Panc1 (cell line): Measurements from ENCODE around the gene SPATA22.

Experiments used
- POLR2AphosphoS5 ChIP-seq: IDR thresholded peaks from 2 replicates; pipeline ENCODE4 v1.6.1; 2012; ENCODE audit warnings: mild to moderate bottlenecking, low read depth, low read length, moderate library complexity
- SIN3A ChIP-seq: IDR thresholded peaks from 2 replicates; pipeline ENCODE4 v1.6.1; 2012; ENCODE audit warnings: low read depth, mild to moderate bottlenecking, low read length, moderate library complexity, borderline replicate concordance; ENCODE audit not compliant: insufficient read depth
- TCF7L2 ChIP-seq: IDR thresholded peaks from 2 replicates; pipeline ENCODE4 v1.6.1; 2011; ENCODE audit warnings: mild to moderate bottlenecking, low read depth, low read length, inconsistent platforms
- TF ChIP-seq, protein P1 (sequence below): fragments of 450-650 bp; IDR thresholded peaks from 2 replicates; pipeline ENCODE4 v1.5.1; 2017; ENCODE audit warnings: mild to moderate bottlenecking
- TF ChIP-seq, protein P2 (sequence below), 2 experiments: IDR thresholded peaks; 2 replicates each; pipeline ENCODE4 v1.6.1; 2011 to 2012; ENCODE audit warnings: low read depth in 2 of 2, control low read depth in 1 of 2, low read length in 1 of 2, mild to moderate bottlenecking in 1 of 2, moderate library complexity in 1 of 2; ENCODE audit not compliant: insufficient read depth in 1 of 2

DNA sequence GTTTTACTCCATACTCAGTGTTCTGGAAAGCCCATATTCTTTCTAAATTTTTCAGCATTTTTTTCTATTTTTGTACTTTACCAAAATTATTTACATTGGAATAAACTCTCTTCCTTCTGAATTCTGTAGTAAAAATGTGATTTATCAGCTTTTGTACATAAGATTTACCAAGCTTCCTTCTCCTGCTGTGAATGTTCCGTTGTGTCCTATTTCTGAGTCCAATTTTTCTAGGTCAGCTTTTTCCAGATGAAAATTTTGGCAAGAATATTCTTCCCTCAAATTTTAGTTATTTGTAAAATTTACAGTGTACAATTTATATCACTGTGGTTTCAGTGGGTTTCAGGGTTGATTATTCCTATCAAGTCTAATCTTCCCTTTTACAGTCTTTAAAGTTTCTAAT is 31.7 kb upstream of the SPATA22 start:
- TF ChIP-seq, protein P1, sequence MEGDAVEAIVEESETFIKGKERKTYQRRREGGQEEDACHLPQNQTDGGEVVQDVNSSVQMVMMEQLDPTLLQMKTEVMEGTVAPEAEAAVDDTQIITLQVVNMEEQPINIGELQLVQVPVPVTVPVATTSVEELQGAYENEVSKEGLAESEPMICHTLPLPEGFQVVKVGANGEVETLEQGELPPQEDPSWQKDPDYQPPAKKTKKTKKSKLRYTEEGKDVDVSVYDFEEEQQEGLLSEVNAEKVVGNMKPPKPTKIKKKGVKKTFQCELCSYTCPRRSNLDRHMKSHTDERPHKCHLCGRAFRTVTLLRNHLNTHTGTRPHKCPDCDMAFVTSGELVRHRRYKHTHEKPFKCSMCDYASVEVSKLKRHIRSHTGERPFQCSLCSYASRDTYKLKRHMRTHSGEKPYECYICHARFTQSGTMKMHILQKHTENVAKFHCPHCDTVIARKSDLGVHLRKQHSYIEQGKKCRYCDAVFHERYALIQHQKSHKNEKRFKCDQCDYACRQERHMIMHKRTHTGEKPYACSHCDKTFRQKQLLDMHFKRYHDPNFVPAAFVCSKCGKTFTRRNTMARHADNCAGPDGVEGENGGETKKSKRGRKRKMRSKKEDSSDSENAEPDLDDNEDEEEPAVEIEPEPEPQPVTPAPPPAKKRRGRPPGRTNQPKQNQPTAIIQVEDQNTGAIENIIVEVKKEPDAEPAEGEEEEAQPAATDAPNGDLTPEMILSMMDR: no peak
- TF ChIP-seq, protein P2, sequence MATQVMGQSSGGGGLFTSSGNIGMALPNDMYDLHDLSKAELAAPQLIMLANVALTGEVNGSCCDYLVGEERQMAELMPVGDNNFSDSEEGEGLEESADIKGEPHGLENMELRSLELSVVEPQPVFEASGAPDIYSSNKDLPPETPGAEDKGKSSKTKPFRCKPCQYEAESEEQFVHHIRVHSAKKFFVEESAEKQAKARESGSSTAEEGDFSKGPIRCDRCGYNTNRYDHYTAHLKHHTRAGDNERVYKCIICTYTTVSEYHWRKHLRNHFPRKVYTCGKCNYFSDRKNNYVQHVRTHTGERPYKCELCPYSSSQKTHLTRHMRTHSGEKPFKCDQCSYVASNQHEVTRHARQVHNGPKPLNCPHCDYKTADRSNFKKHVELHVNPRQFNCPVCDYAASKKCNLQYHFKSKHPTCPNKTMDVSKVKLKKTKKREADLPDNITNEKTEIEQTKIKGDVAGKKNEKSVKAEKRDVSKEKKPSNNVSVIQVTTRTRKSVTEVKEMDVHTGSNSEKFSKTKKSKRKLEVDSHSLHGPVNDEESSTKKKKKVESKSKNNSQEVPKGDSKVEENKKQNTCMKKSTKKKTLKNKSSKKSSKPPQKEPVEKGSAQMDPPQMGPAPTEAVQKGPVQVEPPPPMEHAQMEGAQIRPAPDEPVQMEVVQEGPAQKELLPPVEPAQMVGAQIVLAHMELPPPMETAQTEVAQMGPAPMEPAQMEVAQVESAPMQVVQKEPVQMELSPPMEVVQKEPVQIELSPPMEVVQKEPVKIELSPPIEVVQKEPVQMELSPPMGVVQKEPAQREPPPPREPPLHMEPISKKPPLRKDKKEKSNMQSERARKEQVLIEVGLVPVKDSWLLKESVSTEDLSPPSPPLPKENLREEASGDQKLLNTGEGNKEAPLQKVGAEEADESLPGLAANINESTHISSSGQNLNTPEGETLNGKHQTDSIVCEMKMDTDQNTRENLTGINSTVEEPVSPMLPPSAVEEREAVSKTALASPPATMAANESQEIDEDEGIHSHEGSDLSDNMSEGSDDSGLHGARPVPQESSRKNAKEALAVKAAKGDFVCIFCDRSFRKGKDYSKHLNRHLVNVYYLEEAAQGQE (IDR thresholded peaks at IDR 0.05; ENCODE audit: insufficient read depth in 1 of 2, low read depth in 2 of 2, low read length in 1 of 2): no peak
- TF ChIP-seq POLR2AphosphoS5 (no peak), TCF7L2 (no peak), SIN3A (no peak)
